Prostate gland (tissue), 2 donors: ENCODE results near the gene SLIT3. TPM values are rescaled to one million over a fixed set of nuclear protein-coding genes. Genes with fewer than 3 reads are reported as not detected.

Experiments
- DNase-seq: peaks from one replicate; pipeline ENCODE4 v3.0.0-alpha.2; 2019; ENCODE audit warnings: low spot score
- H3K27ac ChIP-seq, 2 donors: fragments of 200-600 bp; sonication (generic); 2 replicates each; pipeline ENCODE4 v1.5.1; 2017 to 2019
- H3K27me3 ChIP-seq: fragments of 200-600 bp; sonication (generic); replicated peaks from 2 replicates; pipeline ENCODE4 v1.5.1; 2019; ENCODE audit not compliant: insufficient read depth
- H3K36me3 ChIP-seq, 2 donors: fragments of 200-600 bp; sonication (generic); 1 replicate in 1 of 2; 2 replicates in 1 of 2; pipeline versions ENCODE4 v1.5.1 to v1.8.1; 2017 to 2019
- H3K4me1 ChIP-seq: fragments of 200-600 bp; sonication (generic); replicated peaks from 2 replicates; pipeline ENCODE4 v1.5.1; 2019
- H3K4me3 ChIP-seq, 2 donors: fragments of 200-600 bp; sonication (generic); 2 replicates each; pipeline ENCODE4 v1.5.1; 2017 to 2019
- H3K9me3 ChIP-seq: fragments of 200-600 bp; sonication (generic); 2 replicates; pipeline ENCODE4 v1.5.1; 2017
- CTCF ChIP-seq, 4 experiments: fragments of 200-600 bp in 2 of 4; fragments of 450-650 bp in 2 of 4; sonication (generic) in 2 of 4; IDR thresholded peaks; 1 replicate in 3 of 4; 2 replicates in 1 of 4; pipeline ENCODE4 v1.5.1; 2016 to 2019; ENCODE audit warnings: antibody characterized with exemption in 4 of 4, mild to moderate bottlenecking in 2 of 4, moderate library complexity in 2 of 4
- POLR2A ChIP-seq: fragments of 450-650 bp; IDR thresholded peaks from one replicate; pipeline ENCODE4 v1.6.1; 2016; ENCODE audit warnings: antibody characterized with exemption, mild to moderate bottlenecking
- POLR2AphosphoS5 ChIP-seq: sonication (generic); formaldehyde crosslinking; IDR thresholded peaks from one replicate; pipeline ENCODE4 v1.6.1; 2017; ENCODE audit warnings: antibody characterized with exemption
- WGBS: methylation state at CpG from one replicate; pipeline ENCODE4 v1.1.5; 2018; 5-methylcytosine and 5-hydroxymethylcytosine counted together
- intact Hi-C: fragments of 100-400 bp; cut with DNase I; formaldehyde crosslinking; loops from one replicate; pipeline ENCODE4 v1.14.2; 2022
- total RNA-seq, 2 donors: library from RNA; depleted of rRNA; stranded (reverse); fragments of >200 nt; gene quantifications; one replicate each; pipeline ENCODE4 v1.1.0, GENCODE V29; 2016

The SLIT3 gene
- total RNA-seq, 2 donors from 2014 or later = 8.3 TPM

GRCh38 chr5:169305366-169305765, 4.4 kb upstream of the SLIT3 start:
- intact Hi-C loops = loop anchor here (10.0 kb wide), 1 partner anchor 239 kb away; no protein-coding TSS in a partner anchor
- H3K4me3 ChIP-seq = no peak overlapping the region
- no peaks in the 10 kb centered on the region for H3K4me1 ChIP-seq
- no peaks in the 10 kb centered on the region for H3K27me3 ChIP-seq
- H3K9me3 ChIP-seq = no peaks in the 10 kb centered on the region
- no peaks in the 10 kb centered on the region for H3K36me3 ChIP-seq
- WGBS = 97% methylated on average over 4 of the region's 4 CpGs
- DNase-seq = no peak
- no peak for TF ChIP-seq POLR2AphosphoS5
- TF ChIP-seq CTCF (IDR thresholded peaks at IDR 0.05) = no peak
- TF ChIP-seq POLR2A = no peak
- H3K27ac ChIP-seq = no peak overlapping the region

- no peak overlapping the region for H3K4me3 ChIP-seq
- intact Hi-C loops = loop anchor here (5.0 to 10.0 kb wide), 4 partner anchors 241 to 627 kb away; no protein-coding TSS in a partner anchor
- no peaks in the 10 kb centered on the region for H3K4me1 ChIP-seq
- H3K36me3 ChIP-seq = no peaks in the 10 kb centered on the region
- no peaks in the 10 kb centered on the region for H3K27me3 ChIP-seq
- H3K27ac ChIP-seq = no peak overlapping the region
- no peak for DNase-seq
- 64% methylated on average over 1 of the region's 1 CpG for WGBS
- H3K9me3 ChIP-seq = no peaks in the 10 kb centered on the region
- TF ChIP-seq POLR2AphosphoS5 = no peak
- TF ChIP-seq POLR2A = no peak
- no peak for TF ChIP-seq CTCF (IDR thresholded peaks at IDR 0.05)
Observed at GRCh38 chr5:169304175-169304574, 3.2 kb upstream of the SLIT3 start.

GRCh38 chr5:169303119-169303515, 2.2 kb upstream of the SLIT3 start:
- H3K4me1 ChIP-seq = no peaks in the 10 kb centered on the region
- TF ChIP-seq POLR2AphosphoS5 (no peak), CTCF (IDR thresholded peaks at IDR 0.05) (no peak), POLR2A (no peak)
- H3K9me3 ChIP-seq = no peaks in the 10 kb centered on the region
- H3K27me3 ChIP-seq = no peaks in the 10 kb centered on the region
- intact Hi-C loops = loop anchor here (5.0 to 10.0 kb wide), 4 partner anchors 242 to 626 kb away; no protein-coding TSS in a partner anchor
- no peaks in the 10 kb centered on the region for H3K36me3 ChIP-seq
- DNase-seq = no peak
- no peak overlapping the region for H3K4me3 ChIP-seq
- H3K27ac ChIP-seq = no peak overlapping the region

GRCh38 chr5:169302491-169303118, 1.7 kb upstream of the SLIT3 start:
- Histone ChIP-seq H3K4me1 (no peaks in the 10 kb centered on the region), H3K27me3 (no peaks in the 10 kb centered on the region), H3K36me3 (no peaks in the 10 kb centered on the region), H3K27ac (no peak overlapping the region), H3K9me3 (no peaks in the 10 kb centered on the region), H3K4me3 (no peak overlapping the region)
- 13% methylated on average over 17 of the region's 17 CpGs for WGBS
- intact Hi-C loops = loop anchor here (5.0 to 10.0 kb wide), 4 partner anchors 242 to 625 kb away; no protein-coding TSS in a partner anchor
- TF ChIP-seq CTCF (IDR thresholded peaks at IDR 0.05) (peak; percentile 69 to 92 (median 78)), POLR2A (no peak)
- DNase-seq = peak; percentile 63

- TF ChIP-seq POLR2A (no peak), POLR2AphosphoS5 (no peak), CTCF (IDR thresholded peaks at IDR 0.05) (no peak)
- Histone ChIP-seq H3K27ac (no peak overlapping the region), H3K27me3 (no peaks in the 10 kb centered on the region), H3K36me3 (no peaks in the 10 kb centered on the region), H3K9me3 (no peaks in the 10 kb centered on the region), H3K4me3 (no peak overlapping the region), H3K4me1 (no peaks in the 10 kb centered on the region)
- DNase-seq = no peak
- WGBS = 53% methylated on average over 12 of the region's 12 CpGs
- intact Hi-C loops = loop anchor here (2.0 to 10.0 kb wide), 5 partner anchors 203 to 625 kb away; no protein-coding TSS in a partner anchor
Observed at GRCh38 chr5:169301986-169302385, 1.0 kb upstream of the SLIT3 start.
